HG03066 (cell line): ENCODE data around the gene GABRA5.

ENCODE experiments used
- ATAC-seq: cut with Tn5 transposase; IDR thresholded peaks from one replicate; pipeline ENCODE4 v1.9.1; 2021; ENCODE audit warnings: low read depth; ENCODE audit not compliant: unreplicated experiment

Gene GABRA5

GRCh38 chr15:26981492-26981891 lies 114.6 kb downstream of the GABRA5 start:
- no peak for ATAC-seq

- ATAC-seq = no peak
These were observed 117.0 kb downstream of the GABRA5 start for GRCh38 chr15:26983822-26984221.

- ATAC-seq = no peak
These were observed 118.2 kb downstream of the GABRA5 start for GRCh38 chr15:26985050-26985449.

- no peak for ATAC-seq
These were observed 129.4 kb downstream of the GABRA5 start for GRCh38 chr15:26996250-26996649.
